ENCODE results near the gene UBE3C. TPM values are rescaled to one million over a fixed set of nuclear protein-coding genes. Genes with fewer than 3 reads are reported as not detected.
A peak's percentile ranks its signal among the peaks of the same experiment; 100 is the strongest.

Gene UBE3C
- total RNA-seq, 4 donors from 2014 or later = 47.9 to 91.8 (median 66.2) TPM

- in situ Hi-C loops (cut with MboI; ENCODE audit: low pct_ligation_motif_present in 1 of 4, low pct_unique_long_range_greater_than_20kb in 1 of 4, low sequenced_read_pairs in 3 of 4) (no loop called here), intact Hi-C loops (cut with DNase I; ENCODE audit: low total_unique reads) (loop anchor here (10.0 kb wide), 1 partner anchor 325 kb away; the partner anchor contains the start of gene NOM1)
- Histone ChIP-seq H3K27ac (no peak overlapping the region), H3K9me3 (no peaks in the 10 kb centered on the region), H3K4me1 (peaks cover 6 to 20% (median 10%) of the 10 kb centered on the region in 4 donors), H3K4me3 (no peak overlapping the region), H3K27me3 (no peaks in the 10 kb centered on the region), H3K36me3 (peaks cover 0 to 20% (median 5%) of the 10 kb centered on the region in 4 donors)
- DNase-seq = no peak
- no peak for TF ChIP-seq CTCF (IDR thresholded peaks at IDR 0.05)
- TF ChIP-seq POLR2AphosphoS5 (IDR thresholded peaks at IDR 0.05) = no peak
- no peak for TF ChIP-seq POLR2A (IDR thresholded peaks at IDR 0.05)
- no peak for TF ChIP-seq EP300 (IDR thresholded peaks at IDR 0.05; ENCODE audit: low read depth)
- 91 to 100% methylated on average over 3 to 16 of the region's 16 CpGs for WGBS, 2 donors (ENCODE audit: low coverage in 1 of 2)
Measured at GRCh38 chr7:157269341-157270059, 130.8 kb downstream of the UBE3C start.

GRCh38 chr7:157270060-157270444, 131.3 kb downstream of the UBE3C start:
- peaks cover 0 to 15% (median 5%) of the 10 kb centered on the region in 4 donors for H3K36me3 ChIP-seq
- intact Hi-C loops (cut with DNase I; ENCODE audit: low total_unique reads) (loop anchor here (10.0 kb wide), 1 partner anchor 325 kb away; the partner anchor contains the start of gene NOM1), in situ Hi-C loops (cut with MboI; ENCODE audit: low pct_ligation_motif_present in 1 of 4, low pct_unique_long_range_greater_than_20kb in 1 of 4, low sequenced_read_pairs in 3 of 4) (no loop called here)
- H3K27ac ChIP-seq = no peak overlapping the region
- no peak for TF ChIP-seq EP300 (IDR thresholded peaks at IDR 0.05; ENCODE audit: low read depth)
- no peak for TF ChIP-seq POLR2A (IDR thresholded peaks at IDR 0.05)
- no peak for TF ChIP-seq CTCF (IDR thresholded peaks at IDR 0.05)
- TF ChIP-seq POLR2AphosphoS5 (IDR thresholded peaks at IDR 0.05) = no peak
- no peak overlapping the region for H3K4me3 ChIP-seq
- no peaks in the 10 kb centered on the region for H3K9me3 ChIP-seq
- 88% methylated on average over 3 of the region's 3 CpGs; no CpG with 5 or more reads in 1 of the 2 donors for WGBS, 2 donors (ENCODE audit: low coverage in 1 of 2)
- peaks cover 6 to 21% (median 10%) of the 10 kb centered on the region in 4 donors for H3K4me1 ChIP-seq
- no peak for DNase-seq
- H3K27me3 ChIP-seq = no peaks in the 10 kb centered on the region

- H3K27ac ChIP-seq = peak overlapping the region; percentile 39 to 75 (median 54)
- H3K4me1 ChIP-seq = peaks cover 6 to 21% (median 10%) of the 10 kb centered on the region in 4 donors
- no peaks in the 10 kb centered on the region for H3K27me3 ChIP-seq
- H3K4me3 ChIP-seq = no peak overlapping the region
- DNase-seq = no peak
- 87% methylated on average over 15 of the region's 15 CpGs; no CpG with 5 or more reads in 1 of the 2 donors for WGBS, 2 donors (ENCODE audit: low coverage in 1 of 2)
- no peaks in the 10 kb centered on the region for H3K9me3 ChIP-seq
- TF ChIP-seq POLR2A (IDR thresholded peaks at IDR 0.05) (no peak), CTCF (IDR thresholded peaks at IDR 0.05) (no peak), POLR2AphosphoS5 (IDR thresholded peaks at IDR 0.05) (no peak), EP300 (IDR thresholded peaks at IDR 0.05; ENCODE audit: low read depth) (no peak)
- in situ Hi-C loops (cut with MboI; ENCODE audit: low pct_ligation_motif_present in 1 of 4, low pct_unique_long_range_greater_than_20kb in 1 of 4, low sequenced_read_pairs in 3 of 4) (no loop called here), intact Hi-C loops (cut with DNase I; ENCODE audit: low total_unique reads) (loop anchor here (10.0 kb wide), 1 partner anchor 327 kb away; the partner anchor contains the start of gene NOM1)
- H3K36me3 ChIP-seq = peaks cover 0 to 10% (median 4%) of the 10 kb centered on the region in 4 donors
Measured at GRCh38 chr7:157271315-157271990, 132.7 kb downstream of the UBE3C start.

- in situ Hi-C loops (cut with MboI; ENCODE audit: low pct_ligation_motif_present in 1 of 4, low pct_unique_long_range_greater_than_20kb in 1 of 4, low sequenced_read_pairs in 3 of 4) = no loop called here
Measured at GRCh38 chr7:157271991-157272324, 133.2 kb downstream of the UBE3C start.

More at GRCh38 chr7:157271991-157272324, 133.2 kb downstream of the UBE3C start:
- WGBS, 2 donors (ENCODE audit: low coverage in 1 of 2) = 50 to 54% methylated on average over 2 to 9 of the region's 9 CpGs
- intact Hi-C loops (cut with DNase I; ENCODE audit: low total_unique reads) = loop anchor here (10.0 kb wide), 1 partner anchor 327 kb away; the partner anchor contains the start of gene NOM1
- Histone ChIP-seq H3K27ac (peak overlapping the region; percentile 50 to 75 (median 56)), H3K36me3 (peaks cover 0 to 10% (median 4%) of the 10 kb centered on the region in 4 donors), H3K27me3 (no peaks in the 10 kb centered on the region), H3K4me1 (peaks cover 6 to 21% (median 11%) of the 10 kb centered on the region in 4 donors), H3K4me3 (no peak overlapping the region), H3K9me3 (no peaks in the 10 kb centered on the region)
- no peak for TF ChIP-seq CTCF (IDR thresholded peaks at IDR 0.05)
- TF ChIP-seq EP300 (IDR thresholded peaks at IDR 0.05; ENCODE audit: low read depth) = no peak
- TF ChIP-seq POLR2AphosphoS5 (IDR thresholded peaks at IDR 0.05) = peak in 2 of 3 donors; percentile 22 to 49
- no peak for TF ChIP-seq POLR2A (IDR thresholded peaks at IDR 0.05)
- peak; percentile 54 for DNase-seq
